Lung microvascular endothelial cell (primary cell): ENCODE results near the gene CASTOR1. TPM values are rescaled to one million over a fixed set of nuclear protein-coding genes. Genes with fewer than 3 reads are reported as not detected.
A peak's percentile ranks its signal among the peaks of the same experiment; 100 is the strongest.

ENCODE experiments used
- DNase-seq, 2 donors: peaks; one replicate each; pipeline versions ENCODE4 v3.0.0 to v3.0.0-alpha.2; 2010; ENCODE audit warnings: low read depth in 2 of 2
- total RNA-seq: library from RNA; depleted of rRNA; stranded (reverse); fragments of >200 nt; gene quantifications from 2 replicates; pipeline ENCODE4 v1.2.1, GENCODE V29; 2014

CASTOR1 gene
- total RNA-seq, 1 donor from 2014 or later = 6.5 TPM

- DNase-seq = no peak
These were observed 12.9 kb upstream of the CASTOR1 start for GRCh38 chr22:30301995-30302809.

- no peak for DNase-seq
These were observed 10.0 kb upstream of the CASTOR1 start for GRCh38 chr22:30299322-30299721.

- DNase-seq = no peak
These were observed 8.8 kb upstream of the CASTOR1 start for GRCh38 chr22:30297991-30298701.

GRCh38 chr22:30297276-30297990 lies 8.1 kb upstream of the CASTOR1 start:
- no peak for DNase-seq

GRCh38 chr22:30296833-30297232 lies 7.5 kb upstream of the CASTOR1 start:
- no peak for DNase-seq

- DNase-seq = no peak
These were observed 7.0 kb upstream of the CASTOR1 start for GRCh38 chr22:30296324-30296723.

- no peak for DNase-seq
These were observed 6.3 kb upstream of the CASTOR1 start for GRCh38 chr22:30295576-30295975.

- no peak for DNase-seq
These were observed 5.5 kb upstream of the CASTOR1 start for GRCh38 chr22:30294830-30295229.

GRCh38 chr22:30294066-30294465 lies 4.8 kb upstream of the CASTOR1 start:
- no peak for DNase-seq

- no peak for DNase-seq
These were observed 3.7 kb upstream of the CASTOR1 start for GRCh38 chr22:30293026-30293425.

- DNase-seq = no peak
These were observed 3.0 kb upstream of the CASTOR1 start for GRCh38 chr22:30292069-30292970.

GRCh38 chr22:30291058-30291892 lies 2.0 kb upstream of the CASTOR1 start:
- peak; percentile 94 for DNase-seq

- no peak for DNase-seq
These were observed 1.2 kb upstream of the CASTOR1 start for GRCh38 chr22:30290342-30291057.

- no peak for DNase-seq
These were observed 642 bp upstream of the CASTOR1 start for GRCh38 chr22:30289980-30290313.

- DNase-seq = peak in 1 of 2 donors; percentile 7
These were observed 725 bp downstream of the CASTOR1 start for GRCh38 chr22:30288419-30289140.

- peak; percentile 94 to 95 for DNase-seq
These were observed 1.5 kb downstream of the CASTOR1 start for GRCh38 chr22:30287648-30288418.

- DNase-seq = peak; percentile 65 to 81
These were observed 2.3 kb downstream of the CASTOR1 start for GRCh38 chr22:30286813-30287647.
